GM18907 (cell line): Measurements from ENCODE around the gene PAM16.

Experiments
- ATAC-seq: cut with Tn5 transposase; IDR thresholded peaks from one replicate; pipeline ENCODE4 v1.9.1; 2021; ENCODE audit warnings: mild to moderate bottlenecking, moderate library complexity; ENCODE audit not compliant: unreplicated experiment

Gene PAM16

GRCh38 chr16:4383591-4384444, 32.7 kb upstream of the PAM16 start:
- ATAC-seq, result no peak

- ATAC-seq, result no peak
Observed at GRCh38 chr16:4382795-4383357, 31.8 kb upstream of the PAM16 start.

- no peak for ATAC-seq
Observed at GRCh38 chr16:4381935-4382794, 31.0 kb upstream of the PAM16 start.

GRCh38 chr16:4381072-4381934, 30.2 kb upstream of the PAM16 start:
- ATAC-seq, result no peak

GRCh38 chr16:4380119-4381063, 29.3 kb upstream of the PAM16 start:
- ATAC-seq, result no peak

GRCh38 chr16:4378999-4379690, 28.0 kb upstream of the PAM16 start:
- ATAC-seq, result no peak

- ATAC-seq, result no peak
Observed at GRCh38 chr16:4378161-4378666, 27.1 kb upstream of the PAM16 start.

GRCh38 chr16:4377573-4378154, 26.5 kb upstream of the PAM16 start:
- no peak for ATAC-seq

GRCh38 chr16:4376893-4377572, 25.9 kb upstream of the PAM16 start:
- ATAC-seq, result no peak

- ATAC-seq, result no peak
Observed at GRCh38 chr16:4376126-4376892, 25.2 kb upstream of the PAM16 start.

- no peak for ATAC-seq
Observed at GRCh38 chr16:4375717-4376116, 24.6 kb upstream of the PAM16 start.

- ATAC-seq, result no peak
Observed at GRCh38 chr16:4373909-4374742, 23.0 kb upstream of the PAM16 start.

GRCh38 chr16:4373356-4373908, 22.3 kb upstream of the PAM16 start:
- no peak for ATAC-seq

GRCh38 chr16:4372578-4373355, 21.6 kb upstream of the PAM16 start:
- ATAC-seq, result no peak

- ATAC-seq, result peak; percentile 27
Observed at GRCh38 chr16:4372001-4372577, 21.0 kb upstream of the PAM16 start.
